Measurements from ENCODE around the gene IL4R.

DNA sequence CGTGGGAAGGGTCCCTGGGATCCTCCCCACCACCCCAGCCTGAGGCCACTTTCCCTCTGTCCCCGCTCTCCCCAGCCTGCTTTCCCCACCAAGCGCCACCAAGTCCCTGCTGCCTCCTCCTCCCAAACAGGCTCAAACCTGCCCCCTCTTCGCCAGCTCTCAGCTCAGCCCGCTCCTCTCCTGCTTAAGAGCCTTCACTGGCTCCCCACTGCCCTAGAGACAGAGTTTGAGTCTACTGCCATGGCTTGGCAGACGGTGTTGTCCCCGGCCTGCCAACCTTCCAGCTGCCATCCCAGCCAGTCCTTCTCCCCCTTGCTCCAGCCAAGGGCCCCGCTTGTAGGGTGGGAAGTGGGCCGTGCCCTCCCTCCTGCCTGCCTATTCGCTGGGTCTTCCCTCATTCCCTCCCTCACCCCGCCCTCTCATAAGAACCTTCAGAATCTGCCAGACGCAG is 11.1 kb downstream of the IL4R start:
- TF ChIP-seq, protein P1, sequence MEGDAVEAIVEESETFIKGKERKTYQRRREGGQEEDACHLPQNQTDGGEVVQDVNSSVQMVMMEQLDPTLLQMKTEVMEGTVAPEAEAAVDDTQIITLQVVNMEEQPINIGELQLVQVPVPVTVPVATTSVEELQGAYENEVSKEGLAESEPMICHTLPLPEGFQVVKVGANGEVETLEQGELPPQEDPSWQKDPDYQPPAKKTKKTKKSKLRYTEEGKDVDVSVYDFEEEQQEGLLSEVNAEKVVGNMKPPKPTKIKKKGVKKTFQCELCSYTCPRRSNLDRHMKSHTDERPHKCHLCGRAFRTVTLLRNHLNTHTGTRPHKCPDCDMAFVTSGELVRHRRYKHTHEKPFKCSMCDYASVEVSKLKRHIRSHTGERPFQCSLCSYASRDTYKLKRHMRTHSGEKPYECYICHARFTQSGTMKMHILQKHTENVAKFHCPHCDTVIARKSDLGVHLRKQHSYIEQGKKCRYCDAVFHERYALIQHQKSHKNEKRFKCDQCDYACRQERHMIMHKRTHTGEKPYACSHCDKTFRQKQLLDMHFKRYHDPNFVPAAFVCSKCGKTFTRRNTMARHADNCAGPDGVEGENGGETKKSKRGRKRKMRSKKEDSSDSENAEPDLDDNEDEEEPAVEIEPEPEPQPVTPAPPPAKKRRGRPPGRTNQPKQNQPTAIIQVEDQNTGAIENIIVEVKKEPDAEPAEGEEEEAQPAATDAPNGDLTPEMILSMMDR (IDR thresholded peaks at IDR 0.05; ENCODE audit: low read depth, low read length, missing input control) = no peak
- TF ChIP-seq RAD21 (IDR thresholded peaks at IDR 0.05) (no peak), YY1 (IDR thresholded peaks at IDR 0.05) (no peak), TAF1 (conservative IDR thresholded peaks at IDR 0.05) (no peak), RXRA (IDR thresholded peaks at IDR 0.05) (no peak), JUND (IDR thresholded peaks at IDR 0.05) (no peak), SP1 (IDR thresholded peaks at IDR 0.05) (no peak)
- TF ChIP-seq, protein P2, sequence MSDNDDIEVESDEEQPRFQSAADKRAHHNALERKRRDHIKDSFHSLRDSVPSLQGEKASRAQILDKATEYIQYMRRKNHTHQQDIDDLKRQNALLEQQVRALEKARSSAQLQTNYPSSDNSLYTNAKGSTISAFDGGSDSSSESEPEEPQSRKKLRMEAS (IDR thresholded peaks at IDR 0.05) = no peak
- TF ChIP-seq, protein P3, sequence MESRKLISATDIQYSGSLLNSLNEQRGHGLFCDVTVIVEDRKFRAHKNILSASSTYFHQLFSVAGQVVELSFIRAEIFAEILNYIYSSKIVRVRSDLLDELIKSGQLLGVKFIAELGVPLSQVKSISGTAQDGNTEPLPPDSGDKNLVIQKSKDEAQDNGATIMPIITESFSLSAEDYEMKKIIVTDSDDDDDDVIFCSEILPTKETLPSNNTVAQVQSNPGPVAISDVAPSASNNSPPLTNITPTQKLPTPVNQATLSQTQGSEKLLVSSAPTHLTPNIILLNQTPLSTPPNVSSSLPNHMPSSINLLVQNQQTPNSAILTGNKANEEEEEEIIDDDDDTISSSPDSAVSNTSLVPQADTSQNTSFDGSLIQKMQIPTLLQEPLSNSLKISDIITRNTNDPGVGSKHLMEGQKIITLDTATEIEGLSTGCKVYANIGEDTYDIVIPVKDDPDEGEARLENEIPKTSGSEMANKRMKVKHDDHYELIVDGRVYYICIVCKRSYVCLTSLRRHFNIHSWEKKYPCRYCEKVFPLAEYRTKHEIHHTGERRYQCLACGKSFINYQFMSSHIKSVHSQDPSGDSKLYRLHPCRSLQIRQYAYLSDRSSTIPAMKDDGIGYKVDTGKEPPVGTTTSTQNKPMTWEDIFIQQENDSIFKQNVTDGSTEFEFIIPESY (IDR thresholded peaks at IDR 0.05) = no peak
- TF ChIP-seq, protein P4, sequence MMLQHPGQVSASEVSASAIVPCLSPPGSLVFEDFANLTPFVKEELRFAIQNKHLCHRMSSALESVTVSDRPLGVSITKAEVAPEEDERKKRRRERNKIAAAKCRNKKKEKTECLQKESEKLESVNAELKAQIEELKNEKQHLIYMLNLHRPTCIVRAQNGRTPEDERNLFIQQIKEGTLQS (IDR thresholded peaks at IDR 0.05) = no peak
- TF ChIP-seq, protein P5, sequence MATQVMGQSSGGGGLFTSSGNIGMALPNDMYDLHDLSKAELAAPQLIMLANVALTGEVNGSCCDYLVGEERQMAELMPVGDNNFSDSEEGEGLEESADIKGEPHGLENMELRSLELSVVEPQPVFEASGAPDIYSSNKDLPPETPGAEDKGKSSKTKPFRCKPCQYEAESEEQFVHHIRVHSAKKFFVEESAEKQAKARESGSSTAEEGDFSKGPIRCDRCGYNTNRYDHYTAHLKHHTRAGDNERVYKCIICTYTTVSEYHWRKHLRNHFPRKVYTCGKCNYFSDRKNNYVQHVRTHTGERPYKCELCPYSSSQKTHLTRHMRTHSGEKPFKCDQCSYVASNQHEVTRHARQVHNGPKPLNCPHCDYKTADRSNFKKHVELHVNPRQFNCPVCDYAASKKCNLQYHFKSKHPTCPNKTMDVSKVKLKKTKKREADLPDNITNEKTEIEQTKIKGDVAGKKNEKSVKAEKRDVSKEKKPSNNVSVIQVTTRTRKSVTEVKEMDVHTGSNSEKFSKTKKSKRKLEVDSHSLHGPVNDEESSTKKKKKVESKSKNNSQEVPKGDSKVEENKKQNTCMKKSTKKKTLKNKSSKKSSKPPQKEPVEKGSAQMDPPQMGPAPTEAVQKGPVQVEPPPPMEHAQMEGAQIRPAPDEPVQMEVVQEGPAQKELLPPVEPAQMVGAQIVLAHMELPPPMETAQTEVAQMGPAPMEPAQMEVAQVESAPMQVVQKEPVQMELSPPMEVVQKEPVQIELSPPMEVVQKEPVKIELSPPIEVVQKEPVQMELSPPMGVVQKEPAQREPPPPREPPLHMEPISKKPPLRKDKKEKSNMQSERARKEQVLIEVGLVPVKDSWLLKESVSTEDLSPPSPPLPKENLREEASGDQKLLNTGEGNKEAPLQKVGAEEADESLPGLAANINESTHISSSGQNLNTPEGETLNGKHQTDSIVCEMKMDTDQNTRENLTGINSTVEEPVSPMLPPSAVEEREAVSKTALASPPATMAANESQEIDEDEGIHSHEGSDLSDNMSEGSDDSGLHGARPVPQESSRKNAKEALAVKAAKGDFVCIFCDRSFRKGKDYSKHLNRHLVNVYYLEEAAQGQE (IDR thresholded peaks at IDR 0.05) = no peak
